ENCODE data around the gene PGPEP1. TPM values are rescaled to one million over a fixed set of nuclear protein-coding genes. Genes with fewer than 3 reads are reported as not detected.

The PGPEP1 gene
- total RNA-seq, 1 donor from 2014 or later, result 12.6 TPM

GRCh38 chr19:18293642-18294466 is 46.5 kb upstream of the PGPEP1 start:
- DNase-seq (ENCODE audit: low read depth) (no peak), FAIRE-seq (no peak)
- H3K36me3 ChIP-seq (ENCODE audit: control insufficient read depth, insufficient read depth, low read length), result no peaks in the 10 kb centered on the region
- no peak overlapping the region for H3K4me3 ChIP-seq (ENCODE audit: low read depth, low read length)
- TF ChIP-seq CTCF (IDR thresholded peaks at IDR 0.05; ENCODE audit: insufficient read depth, low read length, severe bottlenecking), result no peak
- H3K27me3 ChIP-seq (ENCODE audit: control insufficient read depth, insufficient read depth, low read length), result no peaks in the 10 kb centered on the region

GRCh38 chr19:18294467-18294864 is 45.9 kb upstream of the PGPEP1 start:
- Histone ChIP-seq H3K4me3 (ENCODE audit: low read depth, low read length) (no peak overlapping the region), H3K27me3 (ENCODE audit: control insufficient read depth, insufficient read depth, low read length) (no peaks in the 10 kb centered on the region), H3K36me3 (ENCODE audit: control insufficient read depth, insufficient read depth, low read length) (no peaks in the 10 kb centered on the region)
- DNase-seq (ENCODE audit: low read depth), result peak; percentile 48
- TF ChIP-seq CTCF (IDR thresholded peaks at IDR 0.05; ENCODE audit: insufficient read depth, low read length, severe bottlenecking), result no peak
- no peak for FAIRE-seq

- Histone ChIP-seq H3K27me3 (ENCODE audit: control insufficient read depth, insufficient read depth, low read length) (no peaks in the 10 kb centered on the region), H3K36me3 (ENCODE audit: control insufficient read depth, insufficient read depth, low read length) (no peaks in the 10 kb centered on the region), H3K4me3 (ENCODE audit: low read depth, low read length) (no peak overlapping the region)
- no peak for DNase-seq (ENCODE audit: low read depth)
- TF ChIP-seq CTCF (IDR thresholded peaks at IDR 0.05; ENCODE audit: insufficient read depth, low read length, severe bottlenecking), result no peak
- FAIRE-seq, result no peak
These were observed 45.4 kb upstream of the PGPEP1 start for GRCh38 chr19:18295034-18295451.

- H3K36me3 ChIP-seq (ENCODE audit: control insufficient read depth, insufficient read depth, low read length), result no peaks in the 10 kb centered on the region
- H3K27me3 ChIP-seq (ENCODE audit: control insufficient read depth, insufficient read depth, low read length), result no peaks in the 10 kb centered on the region
- FAIRE-seq, result no peak
These were observed 43.1 kb upstream of the PGPEP1 start for GRCh38 chr19:18297308-18297707.

GRCh38 chr19:18298601-18299000 is 41.8 kb upstream of the PGPEP1 start:
- Histone ChIP-seq H3K27me3 (ENCODE audit: control insufficient read depth, insufficient read depth, low read length) (no peaks in the 10 kb centered on the region), H3K36me3 (ENCODE audit: control insufficient read depth, insufficient read depth, low read length) (no peaks in the 10 kb centered on the region), H3K4me3 (ENCODE audit: low read depth, low read length) (no peak overlapping the region)
- no peak for DNase-seq (ENCODE audit: low read depth)
- FAIRE-seq, result no peak
- TF ChIP-seq CTCF (IDR thresholded peaks at IDR 0.05; ENCODE audit: insufficient read depth, low read length, severe bottlenecking), result no peak

More at GRCh38 chr19:18297308-18297707, 43.1 kb upstream of the PGPEP1 start:
- DNase-seq (ENCODE audit: low read depth), result no peak
- no peak overlapping the region for H3K4me3 ChIP-seq (ENCODE audit: low read depth, low read length)
- TF ChIP-seq CTCF (IDR thresholded peaks at IDR 0.05; ENCODE audit: insufficient read depth, low read length, severe bottlenecking), result no peak
